Measurements from ENCODE around the gene SLC35F3.

DNA sequence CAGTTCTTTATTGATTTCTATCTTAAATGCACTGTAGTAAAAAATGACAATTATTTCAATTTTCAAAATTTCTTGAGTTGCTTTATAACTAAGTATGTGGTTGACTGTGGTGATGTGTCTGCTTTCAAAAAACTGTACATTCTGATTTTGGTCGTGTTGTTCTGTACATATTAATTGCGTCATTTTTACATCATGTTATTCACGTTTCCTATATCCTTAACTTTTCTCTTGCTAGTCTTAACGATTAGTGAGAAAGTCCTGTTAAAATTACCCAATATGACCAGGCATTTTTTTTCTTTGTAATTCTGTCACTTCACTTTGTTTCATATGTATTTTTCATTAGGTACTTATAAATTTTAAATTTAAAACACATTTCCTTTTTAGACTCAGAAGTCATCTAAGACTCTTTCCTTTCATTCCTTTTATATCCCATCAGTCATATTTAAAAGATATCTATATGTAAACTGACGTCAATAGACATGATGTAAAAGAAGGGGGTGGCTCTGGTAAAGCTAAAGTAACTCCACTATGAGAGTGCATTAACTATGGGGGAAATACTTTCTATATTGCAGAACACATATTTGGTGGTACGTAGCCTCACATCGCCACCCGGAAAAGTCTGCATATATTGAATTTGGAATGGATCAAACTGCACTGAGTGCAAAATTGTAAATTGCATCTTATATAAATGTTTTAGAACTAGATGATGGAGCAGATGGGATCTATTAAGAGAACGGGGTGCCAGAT is 467.7 kb downstream of the SLC35F3 start:
- TF ChIP-seq, protein P1, sequence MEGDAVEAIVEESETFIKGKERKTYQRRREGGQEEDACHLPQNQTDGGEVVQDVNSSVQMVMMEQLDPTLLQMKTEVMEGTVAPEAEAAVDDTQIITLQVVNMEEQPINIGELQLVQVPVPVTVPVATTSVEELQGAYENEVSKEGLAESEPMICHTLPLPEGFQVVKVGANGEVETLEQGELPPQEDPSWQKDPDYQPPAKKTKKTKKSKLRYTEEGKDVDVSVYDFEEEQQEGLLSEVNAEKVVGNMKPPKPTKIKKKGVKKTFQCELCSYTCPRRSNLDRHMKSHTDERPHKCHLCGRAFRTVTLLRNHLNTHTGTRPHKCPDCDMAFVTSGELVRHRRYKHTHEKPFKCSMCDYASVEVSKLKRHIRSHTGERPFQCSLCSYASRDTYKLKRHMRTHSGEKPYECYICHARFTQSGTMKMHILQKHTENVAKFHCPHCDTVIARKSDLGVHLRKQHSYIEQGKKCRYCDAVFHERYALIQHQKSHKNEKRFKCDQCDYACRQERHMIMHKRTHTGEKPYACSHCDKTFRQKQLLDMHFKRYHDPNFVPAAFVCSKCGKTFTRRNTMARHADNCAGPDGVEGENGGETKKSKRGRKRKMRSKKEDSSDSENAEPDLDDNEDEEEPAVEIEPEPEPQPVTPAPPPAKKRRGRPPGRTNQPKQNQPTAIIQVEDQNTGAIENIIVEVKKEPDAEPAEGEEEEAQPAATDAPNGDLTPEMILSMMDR (IDR thresholded peaks at IDR 0.05; ENCODE audit: insufficient read depth, low read length, poor library complexity, severe bottlenecking), result no peak
- TF ChIP-seq EZH2phosphoT487 (conservative IDR thresholded peaks at IDR 0.05; ENCODE audit: low read length), result no peak
